Esophagus mucosa (tissue), 1 donor: Measurements from ENCODE around the gene RPH3AL. TPM values are rescaled to one million over a fixed set of nuclear protein-coding genes. Genes with fewer than 3 reads are reported as not detected.
"Not testable (repeated sequence)": the region's sequence is repeated elsewhere in the genome, so short reads cannot be mapped to it uniquely, and the experiment has no call there.

ENCODE experiments used
- ATAC-seq: fragments of 200-7000 bp; cut with Tn5 transposase; one replicate; pipeline ENCODE4 v1.9.1; 2020
- total RNA-seq: library from RNA; stranded (reverse); gene quantifications from one replicate; pipeline ENCODE4 v1.2.4, GENCODE V29; 2023
- donor health status: DM: yes; HTN: yes; CAD: no.

Gene RPH3AL
- total RNA-seq, 1 donor from 2014 or later, result 10.0 TPM

DNA sequence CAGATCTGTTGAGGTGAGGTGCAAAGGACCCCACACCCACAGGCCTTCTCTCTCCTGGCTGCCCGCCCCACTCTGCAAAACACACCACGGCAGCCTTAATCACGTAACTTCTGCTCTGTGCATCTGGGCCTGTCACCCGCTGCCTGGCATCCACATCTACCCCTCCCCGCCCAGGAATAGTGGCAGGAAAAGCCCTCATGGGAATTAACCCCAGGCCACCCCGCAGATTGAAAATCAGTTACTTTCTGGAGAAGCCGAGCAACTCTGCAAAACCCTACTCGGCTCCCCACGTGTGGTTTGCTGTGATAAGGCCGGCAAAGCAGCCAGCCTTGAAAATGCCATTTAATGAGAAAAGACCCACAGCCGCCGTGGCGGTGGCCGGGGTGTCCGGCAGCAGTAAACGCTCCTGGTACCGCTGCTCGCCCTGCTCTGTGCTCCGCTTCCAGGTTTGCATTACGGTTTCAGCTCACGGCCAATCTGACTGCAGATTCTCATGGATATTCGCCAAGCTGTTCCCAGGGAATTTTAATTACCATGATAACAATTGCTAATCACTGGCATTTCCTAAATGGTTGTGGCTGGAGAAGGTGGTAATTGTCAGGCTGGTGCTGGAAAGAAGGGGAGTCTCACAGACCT is 93.1 kb downstream of the RPH3AL start:
- ATAC-seq, result no peak

DNA sequence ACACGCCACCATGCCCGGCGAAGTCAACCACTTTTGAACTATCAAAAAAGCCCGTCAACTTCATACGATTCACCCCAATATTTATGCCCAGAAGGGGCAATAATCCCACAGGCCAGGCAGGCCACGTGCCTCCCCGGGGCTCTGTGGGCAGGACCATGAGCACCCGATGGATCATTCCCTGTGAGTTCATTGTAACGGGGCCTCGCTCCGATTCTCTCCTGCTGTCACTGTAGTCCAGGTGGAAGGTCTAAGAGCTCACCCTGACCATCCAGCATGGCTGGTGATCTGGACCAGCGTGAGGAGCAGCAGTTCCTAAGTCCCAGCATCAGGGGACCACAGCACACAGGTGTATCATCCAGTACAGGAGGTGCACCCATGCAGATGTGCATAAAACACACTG is 93.7 kb downstream of the RPH3AL start:
- no peak for ATAC-seq

DNA sequence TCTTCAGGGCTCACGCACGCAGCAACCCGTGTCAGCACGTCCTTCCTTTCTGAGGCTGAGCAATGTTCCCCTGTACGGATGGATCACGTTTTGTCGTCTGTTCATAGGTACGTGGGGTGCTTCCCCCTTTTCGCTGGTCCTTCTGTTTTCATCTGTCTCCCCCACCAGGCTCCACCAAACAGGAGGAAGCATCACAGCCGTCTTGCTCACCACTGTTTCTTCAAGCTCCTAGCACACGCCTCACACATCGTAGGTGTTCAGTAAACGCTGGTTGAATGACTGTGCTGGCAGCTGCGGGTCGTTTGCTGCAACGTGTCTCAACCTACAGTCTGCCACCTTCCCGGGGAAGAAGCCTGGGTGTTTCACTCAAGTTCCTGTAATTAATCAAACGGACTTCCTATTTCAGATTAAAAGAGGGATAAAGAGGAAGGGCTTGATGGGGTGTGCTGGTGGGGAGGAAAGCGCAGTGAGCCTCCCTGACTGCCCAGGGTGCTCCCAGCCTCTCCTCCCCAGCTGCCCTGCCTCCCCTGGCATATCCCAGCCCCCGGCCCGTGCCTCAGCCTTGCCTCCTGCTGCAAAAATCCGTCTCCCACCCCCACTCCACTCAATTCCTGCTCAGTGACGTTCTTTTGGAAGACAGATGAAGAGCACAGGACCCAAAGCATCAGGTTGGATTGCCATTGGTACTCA is 94.4 kb downstream of the RPH3AL start:
- no peak for ATAC-seq

DNA sequence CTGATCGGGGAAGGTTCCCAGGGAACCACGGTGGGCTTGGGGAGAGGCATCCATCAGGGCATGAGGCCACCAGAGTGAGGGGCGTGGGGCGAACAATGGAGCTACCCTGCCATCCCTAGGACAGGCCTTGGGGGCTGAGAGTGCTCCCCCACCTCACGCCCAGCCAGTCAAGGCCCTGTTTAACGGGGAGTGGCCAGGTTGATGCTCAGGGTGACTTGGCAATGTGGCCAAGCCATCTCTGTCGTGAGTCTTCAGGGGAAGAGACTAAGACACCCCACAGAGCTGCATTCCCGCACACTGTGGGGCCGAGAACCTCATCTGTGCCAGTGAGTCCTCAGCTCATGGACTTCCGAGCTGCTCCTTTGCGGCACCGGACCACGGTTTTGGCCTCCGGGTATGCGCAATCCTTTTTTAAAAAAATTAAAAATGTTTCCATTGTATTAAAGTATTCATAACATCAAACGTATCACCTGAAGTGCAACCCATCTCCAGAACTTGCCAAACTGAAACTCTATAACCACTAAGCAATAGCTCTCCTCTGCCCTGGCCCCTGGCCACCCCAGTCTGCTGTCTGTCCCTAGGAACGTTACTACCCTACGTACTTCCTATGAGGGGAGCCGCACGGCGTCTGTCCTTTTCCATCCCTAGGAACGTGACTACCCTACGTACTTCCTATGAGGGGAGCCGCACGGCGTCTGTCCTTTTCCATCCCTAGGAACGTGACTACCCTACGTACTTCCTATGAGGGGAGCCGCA is 99.3 kb downstream of the RPH3AL start:
- no peak for ATAC-seq

DNA sequence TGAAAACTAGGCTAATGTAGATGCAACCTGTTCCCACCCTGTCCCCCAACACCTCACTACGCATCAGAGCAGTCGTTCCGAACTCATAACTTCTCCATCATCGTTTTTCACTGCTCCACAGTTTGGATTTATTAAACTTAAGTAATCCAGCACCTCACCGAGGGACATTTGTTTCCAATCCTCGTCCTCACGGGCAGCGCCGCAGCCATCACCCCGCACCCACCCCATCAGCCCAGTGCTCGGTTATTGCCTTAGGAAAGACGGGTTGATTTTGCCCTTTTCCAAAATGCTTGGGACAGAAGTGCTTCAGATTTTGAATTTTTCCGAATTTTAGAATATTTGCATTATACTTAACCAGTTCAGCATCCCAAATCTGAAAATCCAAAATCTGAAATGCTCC is 100.2 kb downstream of the RPH3AL start:
- no peak for ATAC-seq

DNA sequence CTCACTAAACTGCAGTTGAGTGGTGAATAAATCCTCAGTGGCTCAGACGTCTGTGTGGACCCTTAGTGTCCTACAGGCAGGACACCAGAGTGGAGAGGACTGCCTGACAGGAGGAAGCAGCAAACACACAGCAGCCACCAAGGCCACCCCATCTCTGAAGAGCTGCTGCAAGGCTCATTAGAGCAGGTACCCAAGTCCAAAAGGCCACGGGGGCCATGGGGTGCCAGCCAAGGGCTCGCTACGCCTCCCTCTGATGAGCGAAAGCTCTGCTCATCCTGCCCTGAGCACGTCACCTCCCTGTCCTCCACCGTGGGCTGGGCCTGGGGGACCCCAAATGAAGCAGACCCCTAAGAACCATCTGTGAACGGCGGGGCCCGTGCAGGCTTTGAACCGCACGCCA is 101.1 kb downstream of the RPH3AL start:
- no peak for ATAC-seq

DNA sequence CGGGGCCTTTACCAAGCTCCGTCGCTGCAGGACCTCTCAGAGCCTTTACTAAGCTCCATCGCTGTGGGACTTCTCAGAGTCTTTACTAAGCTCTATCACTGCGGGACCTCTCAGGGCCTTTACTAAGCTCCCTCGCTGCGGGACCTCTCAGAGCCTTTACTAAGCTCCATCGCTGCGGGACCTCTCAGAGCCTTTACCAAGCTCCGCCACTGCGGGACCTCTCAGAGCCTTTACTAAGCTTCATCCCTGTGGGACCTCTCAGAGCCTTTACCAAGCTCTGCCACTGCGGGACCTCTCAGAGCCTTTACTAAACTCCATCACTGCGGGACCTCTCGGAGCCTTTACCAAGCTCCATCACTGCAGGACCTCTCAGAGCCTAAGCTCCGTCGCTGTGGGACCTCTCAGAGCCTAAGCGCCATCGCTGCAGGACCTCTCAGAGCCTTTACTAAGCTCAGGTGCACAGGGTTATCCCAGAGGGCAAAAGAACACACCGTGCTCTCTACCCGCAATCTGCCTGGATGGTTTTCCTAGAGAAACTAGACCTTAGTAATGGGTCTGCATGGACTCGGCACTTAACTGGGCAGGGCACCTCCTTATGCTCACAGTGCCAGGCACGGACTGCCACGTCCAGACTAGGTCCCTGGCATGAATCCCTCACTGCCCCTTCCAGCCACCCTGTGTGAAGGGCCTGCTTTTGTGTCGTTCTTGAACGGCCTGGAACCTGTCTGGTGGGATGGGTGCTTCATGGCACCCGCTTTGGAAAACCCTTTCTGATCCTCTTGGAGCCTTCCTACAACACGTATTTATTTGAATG is 101.9 kb downstream of the RPH3AL start:
- no peak for ATAC-seq

DNA sequence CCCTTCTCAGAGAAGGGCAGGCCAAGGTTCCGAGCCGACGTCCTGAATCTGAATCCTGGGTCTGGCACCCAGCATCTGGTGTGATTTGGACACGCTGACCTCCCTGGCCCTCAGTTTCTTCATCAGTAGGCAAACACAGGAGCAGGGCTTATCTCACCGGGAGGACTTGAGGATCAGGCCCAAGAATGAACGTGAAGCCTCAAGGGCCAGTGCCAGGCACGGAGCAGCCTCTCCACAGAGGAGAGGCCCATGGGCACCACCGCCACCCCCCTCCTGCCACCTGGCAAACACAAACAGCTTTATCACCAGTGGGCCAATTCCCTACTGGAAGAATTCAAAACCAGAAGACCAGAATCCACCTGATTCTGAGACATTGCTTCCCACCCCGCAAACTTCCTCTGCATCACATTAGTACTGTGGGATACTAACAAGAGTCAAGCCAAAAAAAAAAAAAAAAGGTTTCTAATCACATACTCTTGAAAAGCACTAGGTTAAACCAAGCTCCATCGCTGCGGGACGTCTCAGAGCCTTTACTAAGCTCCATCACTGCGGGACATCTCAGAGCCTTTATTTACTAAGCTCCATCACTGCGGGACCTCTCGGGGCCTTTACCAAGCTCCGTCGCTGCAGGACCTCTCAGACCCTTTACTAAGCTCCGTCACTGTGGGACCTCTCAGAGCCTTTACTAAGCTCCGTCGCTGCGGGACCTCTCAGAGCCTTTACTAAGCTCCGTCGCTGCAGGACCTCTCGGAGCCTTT is 103.2 kb downstream of the RPH3AL start:
- no peak for ATAC-seq

DNA sequence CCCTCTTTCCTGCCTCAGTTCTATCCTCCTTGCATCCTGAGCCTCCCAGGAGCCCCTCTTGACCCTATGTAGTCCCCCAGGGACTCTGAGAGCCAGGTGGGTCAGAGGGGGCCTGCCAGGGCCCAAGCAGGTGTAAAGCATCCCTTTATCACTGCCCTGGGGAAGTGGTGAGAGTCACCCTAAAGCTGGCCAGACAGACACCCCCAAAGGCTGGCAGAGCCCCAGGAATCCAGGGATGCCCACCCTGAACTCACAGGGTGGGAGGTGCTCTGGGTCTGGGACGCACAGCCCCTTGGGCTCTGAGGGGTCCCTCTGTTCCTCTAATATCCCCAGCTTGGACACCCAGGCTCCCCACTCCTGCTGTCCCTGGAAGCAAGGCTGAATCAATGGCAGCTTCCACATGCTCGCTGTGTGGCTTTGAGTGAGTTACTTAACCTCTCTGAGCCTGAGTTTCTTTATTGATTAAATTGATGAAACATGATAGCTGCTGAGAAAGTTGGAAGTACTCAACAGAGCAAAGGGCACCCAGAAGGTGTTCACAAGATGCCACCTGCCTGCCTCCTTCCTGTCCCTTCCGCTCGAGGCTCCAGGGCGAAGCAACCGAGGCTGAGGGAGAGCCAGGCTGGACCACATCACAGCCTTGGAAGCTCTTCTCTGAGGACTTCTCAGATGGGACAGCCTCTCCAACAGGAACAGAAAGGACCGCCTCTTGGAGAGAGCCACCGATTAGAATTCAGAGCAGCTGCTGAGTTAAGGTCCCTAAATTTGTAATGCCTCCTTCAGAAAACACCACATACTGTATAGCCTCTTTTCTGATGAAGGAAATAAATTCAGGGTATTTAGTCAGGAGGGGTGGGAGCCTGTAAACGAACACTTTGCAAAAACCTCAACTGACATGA is 104.0 kb downstream of the RPH3AL start:
- no peak for ATAC-seq

DNA sequence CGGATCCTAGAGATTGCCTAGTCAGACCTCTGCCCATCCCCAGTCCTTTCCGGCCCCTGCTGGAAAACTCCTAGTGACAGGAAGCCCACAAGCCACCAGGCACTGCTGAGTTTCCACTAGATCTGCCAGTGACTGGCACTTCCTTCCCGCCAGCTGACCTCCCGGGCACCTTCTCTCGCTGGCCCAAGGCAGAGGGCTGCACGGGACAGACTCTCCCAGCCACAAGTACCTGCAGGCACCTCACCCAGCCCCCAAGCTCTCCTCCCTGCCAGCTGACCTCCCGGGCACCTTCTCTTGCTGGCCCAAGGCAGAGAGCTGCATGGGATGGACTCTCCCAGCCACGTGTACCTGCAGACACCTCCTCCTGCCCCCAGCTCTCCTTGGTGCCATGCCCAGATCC is 104.8 kb downstream of the RPH3AL start:
- ATAC-seq, result no peak

DNA sequence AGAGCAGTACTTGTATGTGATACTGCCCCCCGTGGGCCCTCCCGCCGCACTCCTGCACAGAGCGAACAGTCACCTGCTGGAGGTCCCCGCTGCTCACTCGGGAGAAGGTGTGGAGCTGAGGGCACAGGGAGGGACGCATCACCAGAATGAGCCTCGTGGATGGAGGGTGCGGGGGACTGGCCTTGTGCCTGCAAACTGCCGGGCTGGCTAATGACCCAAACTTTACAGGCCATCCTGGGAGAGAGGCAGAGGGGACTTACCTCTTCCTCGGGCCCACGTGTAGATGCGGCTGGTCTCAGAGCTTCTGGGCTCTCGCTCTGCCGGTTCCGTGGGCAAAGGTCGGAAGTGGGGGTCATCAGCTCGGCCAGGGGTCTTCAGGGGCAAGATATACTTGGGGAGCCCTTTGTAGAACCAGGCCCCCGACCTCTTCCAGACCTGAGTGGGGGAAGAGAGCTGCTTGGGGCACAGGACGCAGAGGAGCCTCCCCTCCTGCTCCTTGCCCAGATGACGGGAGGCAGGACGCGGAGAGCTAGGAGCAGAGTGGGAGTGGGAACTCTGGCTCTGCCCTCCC is 105.7 kb downstream of the RPH3AL start:
- peak; percentile 28 for ATAC-seq

DNA sequence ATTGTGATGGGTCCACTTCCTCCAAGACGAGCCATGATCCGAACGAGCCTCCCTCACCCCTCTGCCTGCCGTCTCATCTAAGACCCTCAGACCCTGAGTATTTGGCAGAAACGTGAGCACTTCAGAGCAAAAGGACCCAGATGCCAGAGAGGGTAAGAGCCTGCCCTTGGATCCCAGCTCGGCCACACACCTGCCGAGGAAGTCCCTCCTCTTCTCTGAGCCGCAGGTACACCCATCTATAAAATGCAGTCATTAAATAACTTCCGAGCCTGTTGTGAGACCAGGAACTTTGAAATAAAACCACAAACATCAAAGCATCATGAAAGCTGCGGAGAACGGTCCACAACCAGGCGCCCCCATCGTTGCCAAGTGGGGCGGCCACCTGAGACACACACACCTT is 106.4 kb downstream of the RPH3AL start:
- ATAC-seq, result no peak

DNA sequence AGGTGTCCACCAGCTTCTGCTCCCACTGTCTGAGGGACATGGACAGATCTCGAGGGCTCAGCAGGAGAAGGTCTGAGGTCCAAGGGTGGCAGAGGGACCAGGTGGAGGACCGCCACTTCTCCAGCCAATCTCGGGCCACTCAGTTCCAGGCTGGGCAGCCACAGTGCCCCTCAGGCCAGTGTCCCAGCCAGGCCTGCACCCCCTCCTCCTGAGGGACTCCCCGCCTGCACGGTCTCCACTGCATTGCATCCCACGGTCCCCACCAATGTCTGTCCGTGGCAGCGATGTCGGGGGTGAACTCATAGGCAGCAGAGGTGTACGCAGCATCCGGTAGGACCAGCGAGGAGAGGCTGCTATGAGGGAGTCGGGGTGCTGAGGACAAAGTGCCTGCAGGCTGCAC is 107.0 kb downstream of the RPH3AL start:
- ATAC-seq, result peak; percentile 17

DNA sequence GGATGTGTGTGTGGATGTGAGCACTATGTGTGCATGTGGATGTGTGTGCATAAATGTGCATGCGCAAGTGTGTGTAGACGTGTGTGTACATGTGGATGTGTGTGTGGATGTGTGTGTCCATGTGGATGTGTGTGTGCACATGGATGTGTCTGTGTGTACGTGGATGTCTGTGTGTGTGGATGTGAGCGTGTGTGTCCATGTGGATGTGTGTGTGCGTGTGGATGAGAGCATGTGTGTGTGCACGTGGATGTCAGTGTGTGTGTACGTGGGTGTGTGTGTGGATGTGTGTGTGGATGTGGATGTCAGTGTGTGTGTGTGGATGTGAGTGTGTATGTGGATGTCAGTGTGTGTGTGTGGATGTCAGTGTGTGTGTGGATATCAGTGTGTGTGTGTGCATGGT is 107.6 kb downstream of the RPH3AL start:
- no peak for ATAC-seq

DNA sequence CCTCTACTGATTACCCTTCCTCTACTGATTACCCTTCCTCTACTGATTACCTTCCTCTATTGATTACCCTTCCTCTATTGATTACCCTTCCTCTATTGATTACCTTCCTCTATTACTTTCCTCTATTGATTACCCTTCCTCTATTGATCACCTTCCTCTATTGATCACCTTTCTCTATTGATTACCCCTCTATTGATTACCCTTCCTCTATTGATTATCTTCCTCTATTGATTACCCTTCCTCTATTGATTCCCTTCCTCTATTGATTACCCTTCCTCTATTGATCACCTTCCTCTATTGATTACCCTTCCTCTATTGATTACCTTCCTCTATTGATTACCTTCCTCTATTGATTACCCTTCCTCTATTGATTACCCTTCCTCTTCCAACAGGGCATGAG is 108.7 kb downstream of the RPH3AL start:
- ATAC-seq, result not testable (repeated sequence)

DNA sequence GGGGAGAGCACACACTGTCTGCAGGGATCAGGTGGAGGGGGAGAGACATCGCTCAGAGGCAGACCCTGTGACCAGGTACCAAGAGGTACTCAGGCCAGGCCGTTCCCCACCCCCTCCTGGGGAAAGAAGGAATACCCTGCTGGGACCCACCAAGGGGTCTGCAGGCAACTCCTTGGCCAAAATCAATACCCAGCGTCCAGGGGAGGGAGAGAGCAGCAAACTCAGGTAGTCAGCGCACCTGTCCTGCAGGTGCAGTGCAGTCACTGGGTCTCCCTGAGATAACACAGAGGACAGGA is 113.7 kb downstream of the RPH3AL start:
- peak; percentile 33 for ATAC-seq

DNA sequence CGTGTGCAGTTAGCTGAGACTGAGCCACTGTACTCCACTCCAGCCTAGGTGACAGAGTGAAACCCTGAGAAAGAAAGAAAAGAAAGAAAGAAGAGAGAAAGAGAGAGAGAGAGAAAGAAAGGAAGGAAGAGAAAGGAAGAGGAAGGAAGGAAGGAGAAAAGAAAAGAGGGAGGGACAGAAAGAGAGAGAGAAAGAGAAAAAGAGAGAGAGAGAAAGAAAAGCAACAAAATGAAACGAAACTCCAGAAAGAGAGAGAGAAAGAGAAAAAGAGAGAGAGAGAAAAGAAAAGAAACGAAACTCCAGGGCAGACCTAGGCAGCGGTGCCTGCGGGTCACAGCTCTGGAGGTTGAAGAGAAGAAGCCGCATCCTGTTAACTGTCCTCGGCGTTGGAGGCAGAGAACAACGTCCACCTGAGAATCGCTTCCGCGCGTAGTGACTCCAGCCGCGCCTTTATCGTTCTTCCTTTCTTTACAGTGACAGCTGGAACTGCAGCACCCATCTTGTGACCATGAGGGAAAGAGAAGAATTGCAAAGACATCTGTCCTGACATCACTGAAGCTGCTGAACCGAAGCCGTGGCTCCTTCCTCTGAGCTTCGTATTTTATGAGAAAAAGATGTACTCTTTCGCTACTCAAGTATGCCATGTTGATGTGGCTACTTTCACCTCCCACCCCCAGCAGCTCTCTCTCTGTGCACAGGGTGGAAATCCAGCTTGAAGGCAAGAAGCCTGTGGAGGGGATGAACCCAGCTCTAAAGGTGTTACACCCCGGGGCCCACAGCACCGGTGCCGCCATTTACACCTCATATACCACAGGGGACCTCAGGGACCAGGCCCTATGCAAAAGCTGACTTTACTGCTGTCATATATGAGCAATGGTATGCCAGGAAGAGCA is 114.3 kb downstream of the RPH3AL start:
- no peak for ATAC-seq

DNA sequence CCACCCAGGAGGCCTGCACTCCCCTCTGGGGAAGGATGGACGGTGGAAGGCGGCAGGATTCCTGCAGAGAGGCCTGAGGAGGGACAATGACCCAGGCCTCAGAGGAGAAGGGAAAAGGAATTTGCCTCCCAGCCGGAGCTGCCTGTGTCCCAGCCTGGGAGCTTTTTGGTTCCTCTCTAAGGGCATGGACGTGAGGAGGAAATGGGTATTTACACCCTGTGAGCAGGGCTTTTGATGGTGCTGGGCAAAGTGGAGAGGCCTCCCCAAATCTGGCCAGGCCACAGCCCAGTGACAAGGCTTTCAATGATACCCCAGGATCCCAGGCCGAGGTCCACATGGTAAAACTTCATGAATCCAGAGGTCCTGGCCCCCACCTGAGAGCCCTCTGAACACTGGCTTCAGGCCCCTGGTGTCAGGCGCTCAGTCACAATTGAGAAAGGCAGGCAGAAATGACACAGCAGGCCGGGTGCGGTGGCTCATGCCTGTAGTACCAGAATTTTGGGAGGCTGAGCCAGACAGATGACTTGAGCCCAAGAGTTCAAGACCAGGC is 115.1 kb downstream of the RPH3AL start:
- no peak for ATAC-seq

DNA sequence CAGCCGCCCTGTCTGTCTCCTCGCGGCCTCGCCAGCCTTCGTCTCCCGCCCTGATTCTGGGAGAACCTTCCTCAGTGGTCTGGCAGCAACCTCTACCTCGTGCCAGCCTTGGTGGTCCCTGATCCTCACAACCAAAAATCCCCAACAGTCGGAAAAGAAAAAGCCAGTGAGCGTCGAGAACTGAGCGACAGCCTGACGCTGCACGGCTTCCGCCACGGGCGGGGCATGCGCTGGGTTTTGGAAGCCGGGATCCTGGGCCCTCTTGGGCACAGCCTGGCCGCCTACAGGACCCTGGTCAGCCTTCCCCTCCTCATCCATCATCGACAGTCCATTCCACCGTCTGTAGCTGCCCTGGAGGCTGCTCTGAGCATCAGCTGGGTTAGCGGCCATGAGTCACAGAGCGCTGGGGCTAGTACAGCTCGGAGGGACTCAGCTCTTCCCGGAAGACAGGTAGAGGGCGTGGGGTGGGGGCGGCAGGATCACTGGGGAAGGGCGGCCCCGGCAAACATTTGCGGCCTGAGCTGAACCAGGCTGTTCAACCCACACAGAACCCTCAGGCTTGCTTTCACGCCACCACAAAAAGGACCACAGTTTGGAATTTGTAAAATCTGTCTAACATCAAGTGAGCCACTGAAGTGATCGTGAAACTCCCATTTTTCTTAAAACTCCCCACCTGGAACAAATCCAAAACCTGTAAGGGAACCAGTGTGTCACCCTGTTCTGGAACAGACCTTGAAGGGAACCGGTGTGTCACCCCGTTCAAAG is 115.8 kb downstream of the RPH3AL start:
- peak; percentile 48 for ATAC-seq
